GM12801 (cell line): ENCODE data around the gene GGNBP2.

Source experiments
- CTCF ChIP-seq: IDR thresholded peaks from one replicate; pipeline ENCODE4 v1.5.1; 2011; ENCODE audit warnings: control low read depth; ENCODE audit not compliant: insufficient read length; ENCODE audit errors: extremely low read depth

The GGNBP2 gene

DNA sequence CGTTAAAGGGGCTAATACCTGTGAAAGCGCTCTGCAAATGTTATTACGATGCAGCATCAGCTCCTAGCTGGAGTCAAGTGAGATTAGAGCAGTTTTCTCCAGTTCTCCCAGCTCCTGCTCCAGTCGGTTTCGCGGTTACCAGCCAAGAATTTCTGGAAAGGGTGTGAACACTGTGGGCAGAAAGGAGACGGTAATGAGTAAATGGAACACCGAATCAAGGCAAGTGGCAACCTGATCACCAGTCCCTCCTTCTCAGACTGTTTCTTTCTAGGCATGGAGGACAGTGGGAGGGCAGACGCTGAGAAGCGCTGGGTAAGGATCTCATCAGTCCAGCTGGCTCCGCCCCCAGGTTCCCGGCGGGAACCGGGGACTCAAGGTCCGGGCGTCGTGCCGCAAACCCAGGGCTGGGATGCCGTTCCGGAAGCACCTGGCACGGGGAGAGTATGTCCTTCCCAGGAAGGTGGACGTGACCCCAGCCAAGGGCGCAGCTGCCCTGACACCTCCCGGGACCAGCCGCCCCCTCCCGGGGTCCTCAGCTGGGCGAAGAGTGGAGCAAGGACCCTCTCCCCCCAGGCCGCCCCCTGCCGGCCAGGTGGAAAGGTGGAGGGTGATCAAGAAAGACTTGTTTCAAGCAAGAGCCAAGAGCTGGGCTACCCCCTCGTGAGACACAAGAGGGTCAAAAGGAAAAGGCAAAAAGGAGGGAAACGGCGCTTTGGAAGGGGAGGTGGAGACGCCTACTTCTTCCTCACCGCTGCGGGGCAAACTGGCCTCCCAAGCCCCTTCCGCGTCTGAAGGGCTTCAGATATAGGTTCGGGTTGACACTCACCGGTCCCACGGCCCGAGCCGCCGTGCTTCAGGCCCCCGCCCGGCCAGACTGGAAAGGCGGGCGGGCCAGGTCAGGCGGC lies 10.5 kb upstream of the GGNBP2 start:
- TF ChIP-seq CTCF: no peak

DNA sequence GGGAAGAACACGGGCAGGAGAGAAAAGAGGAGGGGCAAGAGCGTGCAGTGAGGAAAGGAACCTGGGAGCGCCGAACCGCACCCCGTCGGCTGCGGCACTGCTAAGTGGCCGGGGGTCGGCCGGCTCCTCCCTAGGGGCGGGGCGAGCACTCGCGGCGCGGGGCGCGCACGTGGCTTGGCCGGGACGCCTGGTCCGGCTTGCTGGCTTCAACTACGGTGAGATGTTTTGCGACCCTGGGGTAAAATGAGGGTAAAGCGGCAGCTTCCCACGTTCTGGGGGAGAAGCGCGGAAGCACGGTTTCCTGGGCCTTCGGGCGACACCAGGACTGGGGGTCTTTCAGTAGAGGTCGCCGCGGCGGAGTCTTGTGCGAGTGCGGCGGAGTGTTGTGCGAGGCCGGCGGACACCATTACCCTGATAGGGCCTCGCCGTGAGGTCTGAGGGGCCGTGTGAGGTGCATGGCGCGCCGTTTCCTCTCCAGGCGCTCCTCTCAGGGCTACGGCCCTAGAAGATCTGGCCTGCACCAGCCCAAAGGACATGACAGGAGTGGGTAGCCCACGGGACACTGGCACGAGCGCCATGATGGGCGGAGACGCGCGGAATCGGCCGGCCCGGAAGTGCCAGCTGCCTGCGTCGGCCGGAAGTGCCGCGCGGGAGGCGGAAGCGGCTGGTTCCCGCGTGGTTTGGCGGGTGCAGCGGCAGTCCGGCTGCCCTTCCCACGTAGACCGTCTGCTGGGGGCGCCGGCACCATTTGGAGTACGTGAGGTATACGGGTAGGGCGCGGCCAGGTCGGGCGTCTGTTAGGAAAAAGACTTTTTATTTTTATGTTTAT lies 9.7 kb upstream of the GGNBP2 start, which contains the start of the genes MYO19 and PIGW:
Gene MYO19, minus strand, starts transcription at position 29 of the 829 bp plus-strand sequence. CDS start 2,330 bp downstream, outside the sequence.
Gene PIGW, plus strand, starts transcription at position 148 of the 829 bp plus-strand sequence. CDS start 2,115 bp downstream, outside the sequence.
- TF ChIP-seq CTCF: no peak

DNA sequence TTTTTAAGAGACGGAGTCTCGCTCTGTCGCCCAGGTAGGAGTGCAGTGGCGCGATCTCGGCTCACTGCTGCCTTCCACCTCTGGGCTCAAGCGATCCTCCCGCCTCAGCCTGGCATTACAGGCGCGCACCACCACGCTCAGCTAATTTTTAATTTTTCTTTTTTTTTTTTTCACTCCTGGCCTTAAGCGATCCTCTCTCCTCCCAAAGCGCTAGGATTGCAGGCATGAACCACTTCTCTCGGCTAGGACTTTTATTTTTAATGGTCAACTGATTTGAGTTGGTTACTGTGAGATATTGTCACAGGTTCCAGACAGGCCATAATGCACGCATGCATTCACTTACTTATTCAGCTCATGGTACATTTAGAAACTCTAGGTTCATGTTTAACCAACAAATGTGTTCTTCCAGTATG lies 9.0 kb upstream of the GGNBP2 start:
- TF ChIP-seq CTCF: no peak

- no peak for TF ChIP-seq CTCF
Measured at GRCh38 chr17:36540696-36541095, 4.0 kb upstream of the GGNBP2 start.

DNA sequence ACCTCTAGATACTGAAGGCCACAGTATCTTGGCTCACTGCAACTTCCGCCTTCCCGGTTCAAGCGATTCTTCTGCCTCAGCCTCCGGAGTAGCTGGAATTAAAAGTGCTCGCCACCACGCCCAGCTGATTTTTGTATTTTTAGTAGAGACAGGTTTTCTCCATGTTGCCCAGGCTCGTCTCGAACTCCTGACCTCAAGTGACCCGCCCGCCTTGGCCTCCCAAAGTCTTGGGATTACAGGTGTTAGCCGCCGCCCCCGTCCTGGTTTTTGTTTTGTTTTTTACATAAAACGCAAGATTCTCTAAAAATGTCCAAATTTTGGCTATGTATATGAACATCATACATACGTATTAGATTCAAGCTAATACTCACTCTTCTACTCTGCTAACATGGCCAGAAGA lies 2.0 kb upstream of the GGNBP2 start:
- TF ChIP-seq CTCF: no peak

DNA sequence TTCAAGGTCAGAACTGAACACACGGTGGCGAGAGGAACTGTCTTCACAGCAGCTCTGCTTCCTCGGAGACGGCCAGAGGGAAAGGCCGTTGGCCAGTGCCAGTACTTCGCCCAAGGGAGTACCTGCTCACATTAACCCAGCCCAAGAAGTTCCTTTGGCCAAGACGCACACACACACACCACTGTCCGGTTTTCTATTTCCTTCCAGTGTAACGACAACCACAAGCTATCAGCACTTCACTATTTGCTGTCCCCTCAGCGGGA lies 744 bp upstream of the GGNBP2 start:
- no peak for TF ChIP-seq CTCF

DNA sequence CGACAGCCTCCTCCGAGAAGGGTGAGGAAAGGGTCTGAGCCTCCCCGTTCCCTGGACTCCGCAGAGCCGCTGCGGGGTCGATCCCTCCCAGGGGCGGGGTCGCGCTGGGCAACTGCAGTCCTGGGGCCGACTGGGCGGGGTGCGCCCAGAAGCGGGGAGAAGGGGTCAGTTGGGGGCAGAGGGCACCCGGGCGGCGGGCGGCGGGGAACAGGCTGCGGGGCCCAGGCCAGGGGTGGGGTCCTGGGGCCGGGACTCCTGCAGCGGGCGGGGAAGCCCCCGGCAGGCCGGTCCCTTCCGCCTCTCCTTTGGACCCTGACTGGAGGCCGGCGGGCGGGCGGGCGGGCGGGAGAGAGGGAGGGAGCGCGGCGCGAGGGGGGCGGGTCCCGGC lies 352 bp downstream of the GGNBP2 start:
- TF ChIP-seq CTCF: no peak
